GM19025 (cell line): ENCODE results near the gene ANAPC4.
"Not testable (repeated sequence)": the region's sequence is repeated elsewhere in the genome, so short reads cannot be mapped to it uniquely, and the experiment has no call there.

Experiments used
- ATAC-seq: cut with Tn5 transposase; IDR thresholded peaks from one replicate; pipeline ENCODE4 v1.9.1; 2021; ENCODE audit warnings: mild to moderate bottlenecking, low read depth, moderate library complexity; ENCODE audit not compliant: unreplicated experiment

The ANAPC4 gene

DNA sequence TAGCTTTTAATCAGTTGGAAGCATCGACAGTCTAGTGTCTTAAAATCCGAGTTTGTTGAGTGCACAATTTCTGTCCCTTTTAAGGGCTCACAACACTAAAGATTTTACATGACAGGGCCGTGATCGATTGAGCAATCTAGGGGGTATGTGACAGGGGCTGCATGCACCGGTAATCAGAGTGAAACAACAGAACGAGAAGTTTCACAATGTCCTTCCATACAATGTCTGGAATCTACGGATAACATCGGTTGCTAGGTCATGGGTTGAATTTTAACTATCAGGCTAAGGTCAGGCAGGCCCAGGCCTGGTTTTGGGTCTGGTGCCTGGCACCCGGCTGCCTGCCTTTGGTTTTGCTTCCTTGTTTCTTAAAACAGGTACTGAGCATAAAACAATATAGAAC lies 4.5 kb upstream of the ANAPC4 start:
- not testable (repeated sequence) for ATAC-seq

DNA sequence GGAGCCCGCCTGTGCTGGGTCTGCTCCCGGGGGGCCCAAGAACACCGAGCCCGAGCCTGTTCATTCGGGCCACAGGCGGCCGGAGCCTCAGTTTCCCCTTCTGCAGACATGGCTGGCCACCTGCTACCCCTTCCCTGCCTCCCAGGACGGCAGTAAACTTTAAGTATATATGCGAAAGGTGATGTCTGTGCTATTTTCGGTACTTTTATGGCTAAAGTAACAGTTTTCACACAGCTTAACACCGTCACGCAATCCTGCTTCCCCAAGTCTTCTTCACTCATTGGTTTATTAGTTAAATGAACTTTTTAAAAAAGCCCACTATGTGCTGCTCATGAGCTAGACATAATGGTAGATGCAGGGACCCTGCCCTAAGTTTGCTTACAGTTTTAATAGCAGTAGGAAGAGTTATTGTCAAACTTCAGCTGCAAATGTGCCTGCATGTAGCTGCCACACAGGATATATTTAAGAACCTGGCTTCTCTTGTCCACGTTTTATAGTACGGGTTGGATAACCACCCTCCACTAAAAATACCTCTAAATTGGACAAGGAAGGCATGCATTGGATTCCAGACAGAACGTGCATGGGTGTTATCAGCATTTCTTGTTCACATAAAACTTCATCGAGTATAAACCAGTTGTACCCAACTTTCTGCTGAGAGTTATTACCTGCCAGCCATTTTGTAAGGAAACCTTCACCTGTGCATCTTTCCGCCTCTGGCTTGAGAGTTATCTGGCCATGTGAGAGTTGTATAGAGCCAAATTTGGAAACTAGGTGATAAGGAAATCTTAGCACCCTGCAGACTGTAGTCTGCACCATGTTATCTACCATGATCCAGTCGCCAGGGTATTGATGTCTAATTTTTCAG lies 741 bp downstream of the ANAPC4 start:
- ATAC-seq, result no peak

DNA sequence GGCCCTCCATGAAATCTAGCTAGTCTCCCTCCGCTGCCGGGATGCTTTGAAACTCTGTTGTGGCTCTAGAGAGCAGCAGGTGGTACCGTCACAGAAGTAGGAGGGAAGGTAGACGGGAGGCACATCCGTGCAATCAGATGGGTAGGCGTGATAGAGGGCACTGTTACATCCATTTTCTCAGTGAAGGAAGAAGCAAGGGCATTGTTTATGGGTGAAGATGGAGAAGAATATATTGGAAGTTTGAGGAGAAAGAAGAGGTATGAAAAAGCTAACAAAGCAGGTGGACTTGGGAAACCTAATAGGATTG lies 1.3 kb downstream of the ANAPC4 start:
- no peak for ATAC-seq

DNA sequence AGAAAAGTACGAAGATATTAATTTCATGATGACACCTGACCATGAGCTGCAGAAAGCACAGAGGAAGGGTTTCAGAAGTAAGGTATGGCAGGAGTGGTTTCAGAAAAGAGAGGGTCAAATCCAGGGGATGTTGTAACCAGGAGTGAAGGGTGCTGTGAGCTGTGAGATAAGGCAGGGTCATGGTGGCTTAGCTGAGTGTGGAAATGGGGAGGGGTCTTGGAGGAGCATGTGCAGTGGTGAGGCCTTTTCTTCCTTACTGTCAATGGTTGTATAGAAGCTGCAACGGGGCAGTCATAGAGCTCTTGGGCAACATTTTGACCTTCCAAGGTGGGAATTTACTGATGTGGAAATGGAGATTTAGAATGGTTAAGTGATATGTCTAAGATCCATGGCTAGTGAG lies 2.5 kb downstream of the ANAPC4 start:
- no peak for ATAC-seq

DNA sequence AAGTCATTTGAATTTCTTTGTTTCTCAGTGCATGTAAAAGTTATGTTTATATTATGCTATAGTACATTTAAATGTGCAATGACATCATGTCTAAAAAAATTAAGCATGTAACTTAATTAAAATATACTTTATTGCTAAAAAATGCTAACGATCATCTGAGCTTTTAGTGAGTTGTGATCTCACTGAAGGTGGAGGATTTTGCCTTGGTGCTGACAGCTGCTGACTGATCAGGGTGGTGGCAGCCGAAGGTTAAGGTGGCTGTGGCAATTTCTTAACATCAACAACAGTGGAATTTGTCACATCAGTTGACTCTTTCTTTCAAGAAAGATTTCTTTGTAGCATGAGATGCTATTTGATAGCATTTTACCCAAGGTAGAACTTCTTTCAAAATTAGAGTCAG lies 6.6 kb downstream of the ANAPC4 start:
- ATAC-seq, result no peak

DNA sequence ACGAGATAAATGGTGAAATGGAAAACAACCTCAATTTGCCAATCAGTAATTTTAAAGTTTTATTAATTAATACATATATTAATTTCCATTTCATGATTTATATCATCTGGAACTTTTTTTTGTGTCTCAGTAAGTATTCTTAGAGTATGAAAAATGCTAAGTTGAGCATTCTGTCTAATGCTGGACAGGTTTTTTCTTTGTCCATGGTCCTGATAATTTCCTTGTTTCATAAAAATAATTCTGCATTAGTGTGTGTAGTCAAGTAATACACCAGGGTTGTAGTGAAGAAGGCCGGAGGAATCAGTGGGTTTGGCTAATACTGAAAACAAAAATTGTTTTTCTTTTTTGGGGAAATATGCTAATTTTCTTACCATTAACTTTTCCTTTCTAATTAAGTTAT lies 9.9 kb downstream of the ANAPC4 start:
- ATAC-seq, result no peak

DNA sequence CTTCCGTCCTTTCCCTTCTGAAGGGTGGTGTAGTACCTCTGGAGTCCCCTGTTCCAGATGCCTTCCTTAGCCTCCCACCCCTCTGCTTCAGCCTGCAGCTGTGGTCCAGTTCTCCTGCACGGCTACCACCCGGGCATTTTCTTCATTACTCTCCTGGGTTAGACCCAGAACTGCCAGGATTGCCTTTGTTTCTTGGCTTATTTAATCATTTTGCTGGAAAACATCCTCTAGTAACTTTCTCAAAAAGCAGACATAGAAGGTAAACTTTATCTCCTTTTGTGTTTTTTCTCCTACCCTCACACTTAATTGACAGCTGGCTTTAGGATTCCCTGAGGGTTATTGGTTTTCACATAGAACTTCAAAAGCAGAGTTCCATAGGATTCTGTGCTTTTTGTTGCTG lies 20.2 kb downstream of the ANAPC4 start:
- ATAC-seq, result no peak

DNA sequence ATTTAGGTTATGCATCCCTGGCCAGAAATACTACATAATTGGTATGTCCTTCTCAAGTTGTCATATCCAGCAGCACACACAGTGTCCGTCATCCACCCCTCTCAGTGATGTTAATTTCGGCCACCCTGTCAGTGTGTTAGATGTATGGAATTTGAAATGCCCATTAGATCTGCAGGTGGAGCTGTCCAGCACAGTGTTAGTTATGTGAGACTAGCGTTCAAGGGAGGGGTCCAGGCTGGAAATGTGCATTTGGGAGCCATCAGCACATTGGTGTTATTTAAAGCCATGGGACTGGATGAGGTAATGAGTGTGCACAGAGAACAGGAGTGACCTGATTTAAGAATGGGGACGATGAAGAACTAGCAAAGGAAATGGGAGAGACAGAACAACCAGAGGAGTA lies 22.4 kb downstream of the ANAPC4 start:
- ATAC-seq, result no peak

DNA sequence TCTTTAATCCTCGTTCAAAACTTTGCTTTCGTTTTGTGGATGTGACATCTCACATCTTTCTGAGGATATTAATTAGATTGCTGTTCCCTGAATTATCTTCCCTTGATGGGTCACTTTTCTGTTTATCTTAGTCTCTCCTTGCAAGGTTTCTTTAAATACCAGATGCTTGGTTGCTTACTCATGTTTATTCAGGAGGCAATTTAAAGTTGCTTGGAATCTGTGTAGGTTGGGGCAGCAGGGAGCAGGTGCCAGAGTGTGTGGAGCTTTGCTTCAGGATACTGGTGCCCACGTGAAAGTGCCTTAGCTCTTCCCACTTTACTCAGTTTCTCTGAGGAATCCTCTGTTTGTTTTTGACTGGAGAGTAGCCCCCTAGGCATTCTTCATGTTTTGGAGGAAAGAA lies 24.0 kb downstream of the ANAPC4 start:
- ATAC-seq, result no peak

DNA sequence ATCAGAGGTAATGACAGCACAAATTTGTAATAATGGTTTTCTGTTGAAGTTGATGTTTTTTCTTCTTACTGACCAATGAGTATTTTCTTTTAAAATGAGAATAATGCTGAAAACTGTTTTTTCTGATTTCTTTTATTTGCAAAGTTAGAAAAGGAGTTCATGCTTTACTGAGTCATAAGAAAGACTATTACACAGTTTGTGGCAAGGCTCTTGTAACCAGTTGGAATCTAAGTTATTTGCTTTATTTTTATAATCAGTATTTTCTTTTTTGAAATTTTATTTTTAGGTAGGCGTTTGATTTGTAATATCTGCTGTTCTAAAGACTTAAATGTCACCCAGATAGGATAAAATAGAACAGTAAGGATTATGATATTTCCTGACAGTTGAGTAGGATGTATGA lies 25.5 kb downstream of the ANAPC4 start:
- no peak for ATAC-seq

DNA sequence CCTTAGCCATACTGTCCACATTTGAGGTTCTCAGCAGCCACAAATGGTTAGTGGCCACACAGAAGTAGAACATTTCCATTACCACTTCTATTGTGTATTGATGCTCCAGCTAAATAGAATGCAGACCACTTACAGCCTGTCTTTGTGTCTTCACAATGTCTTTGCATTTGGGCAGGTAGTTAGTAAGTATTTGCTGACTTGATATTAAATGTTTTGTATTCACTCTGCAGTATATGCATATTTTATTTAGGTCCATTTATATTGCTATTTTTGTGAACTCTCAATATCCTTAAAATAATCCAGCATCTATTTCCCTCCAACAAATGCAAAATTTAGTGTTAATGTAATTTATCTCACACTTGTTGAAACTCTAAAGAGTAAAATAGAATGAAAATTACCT lies 26.6 kb downstream of the ANAPC4 start:
- no peak for ATAC-seq

DNA sequence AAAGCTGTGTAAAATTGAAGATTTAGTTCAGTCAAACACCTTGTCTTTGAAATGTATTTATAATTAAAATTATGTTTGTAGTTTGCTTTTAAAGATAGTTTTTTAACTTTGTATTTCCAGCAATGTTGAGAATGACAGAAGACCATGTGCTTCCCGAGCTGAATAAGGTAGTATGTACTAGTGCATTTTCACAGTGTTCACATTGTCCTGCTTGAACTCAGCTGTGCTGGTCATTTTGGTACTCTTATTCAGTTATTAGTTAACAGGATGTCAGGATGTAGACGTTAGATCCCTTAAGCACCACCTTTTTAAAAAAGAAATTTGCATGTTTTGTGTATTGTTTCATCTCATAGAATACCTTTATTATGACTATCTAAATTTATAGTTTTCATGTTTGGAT lies 28.4 kb downstream of the ANAPC4 start:
- ATAC-seq, result no peak

DNA sequence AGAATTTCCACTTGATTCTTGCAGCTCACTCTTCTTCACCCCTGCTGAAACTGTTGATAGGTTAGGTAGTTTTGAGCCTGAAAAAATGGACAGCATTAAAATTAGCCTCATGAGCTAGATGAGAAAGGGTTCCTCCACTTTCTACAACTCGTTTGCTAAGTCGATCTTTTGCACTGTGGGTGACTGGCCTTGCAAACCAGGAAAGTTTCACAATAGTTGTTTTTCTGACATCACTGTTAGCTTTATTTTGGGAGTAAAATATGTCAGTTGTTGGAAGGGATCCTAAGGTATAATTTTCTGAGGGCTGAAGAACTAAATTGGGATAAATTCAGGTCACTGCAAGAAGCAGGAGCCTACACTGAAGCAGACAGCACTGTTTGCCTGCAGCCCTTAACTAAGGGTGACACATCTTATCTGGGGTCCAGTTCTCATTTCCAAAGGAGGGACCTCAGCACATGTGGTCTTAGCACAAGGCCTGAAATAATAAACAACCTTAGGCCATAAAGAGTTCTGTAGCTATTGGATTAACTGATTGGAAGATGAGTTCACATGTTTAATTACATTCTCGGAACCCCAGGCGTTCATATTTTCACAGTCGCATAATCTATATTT lies 29.1 kb downstream of the ANAPC4 start:
- no peak for ATAC-seq

DNA sequence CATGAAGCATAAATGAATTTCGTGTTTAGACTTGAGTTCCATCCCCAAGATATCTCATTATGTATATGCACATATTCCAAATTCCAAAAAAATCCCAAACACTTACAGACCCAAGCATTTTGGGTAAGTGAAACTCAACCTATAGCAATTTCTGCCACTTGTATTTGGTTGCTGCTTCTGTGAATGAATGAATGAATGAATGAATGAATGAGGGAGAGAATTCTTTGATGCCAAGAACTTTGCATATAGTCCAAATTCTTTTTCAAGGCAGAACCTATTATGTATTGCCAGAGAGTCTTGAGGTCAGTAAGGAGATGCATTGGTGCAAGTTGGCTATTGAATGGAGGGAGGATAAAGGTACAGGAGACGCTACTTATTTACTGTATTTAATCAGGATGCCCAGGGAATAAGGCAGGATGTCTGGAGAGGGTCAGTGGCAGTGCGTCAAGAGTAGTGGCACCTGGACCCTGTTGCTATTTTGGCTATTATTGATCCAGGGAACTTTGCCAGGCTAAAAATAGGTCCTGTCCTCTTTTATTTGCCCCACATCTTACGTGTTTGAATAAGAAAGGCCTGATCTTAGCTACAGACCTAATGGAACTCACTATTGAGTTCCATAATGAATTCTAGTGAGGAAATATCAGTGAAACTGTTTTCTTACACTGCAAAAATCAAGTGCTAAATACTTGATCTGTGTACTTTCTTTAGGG lies 33.9 kb downstream of the ANAPC4 start:
- no peak for ATAC-seq

DNA sequence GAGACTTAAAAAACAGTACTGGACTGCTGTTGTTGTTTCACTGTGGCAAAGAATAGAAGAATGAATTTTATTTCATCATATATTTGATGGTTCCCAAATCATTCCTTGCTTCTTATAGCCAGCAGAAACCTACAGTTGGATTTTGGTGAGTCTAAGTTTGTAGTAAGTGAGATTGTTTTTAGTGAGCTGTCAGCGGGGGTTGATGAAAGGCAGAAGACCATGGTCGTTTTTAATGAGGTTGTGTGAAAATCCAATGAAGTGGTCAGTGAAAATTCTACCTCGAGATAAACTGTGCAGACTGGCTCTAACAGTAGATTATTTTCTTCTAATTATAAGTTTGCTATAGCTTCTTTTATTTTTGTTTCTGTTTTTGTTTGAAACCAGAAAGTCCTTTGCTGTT lies 36.2 kb downstream of the ANAPC4 start:
- no peak for ATAC-seq

DNA sequence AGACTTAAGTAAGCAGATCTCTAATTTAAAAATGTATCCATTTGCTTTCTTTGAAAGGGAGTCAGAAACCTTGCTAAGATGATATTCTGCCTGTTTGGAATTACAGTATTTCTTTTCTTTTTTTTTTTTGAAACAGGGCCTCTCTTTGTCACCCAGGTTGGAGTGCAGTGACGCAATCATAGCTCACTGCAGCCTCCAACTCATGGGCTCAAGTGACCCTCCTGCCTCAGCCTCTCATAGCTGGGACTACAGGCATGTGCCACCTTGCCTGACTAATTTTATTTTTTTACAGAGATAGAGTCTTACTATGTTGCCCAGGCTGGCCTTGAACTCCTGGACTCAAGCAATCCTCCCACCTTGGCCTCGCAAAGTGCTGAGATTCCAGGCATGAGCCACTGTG lies 40.0 kb downstream of the ANAPC4 start:
- ATAC-seq, result no peak

DNA sequence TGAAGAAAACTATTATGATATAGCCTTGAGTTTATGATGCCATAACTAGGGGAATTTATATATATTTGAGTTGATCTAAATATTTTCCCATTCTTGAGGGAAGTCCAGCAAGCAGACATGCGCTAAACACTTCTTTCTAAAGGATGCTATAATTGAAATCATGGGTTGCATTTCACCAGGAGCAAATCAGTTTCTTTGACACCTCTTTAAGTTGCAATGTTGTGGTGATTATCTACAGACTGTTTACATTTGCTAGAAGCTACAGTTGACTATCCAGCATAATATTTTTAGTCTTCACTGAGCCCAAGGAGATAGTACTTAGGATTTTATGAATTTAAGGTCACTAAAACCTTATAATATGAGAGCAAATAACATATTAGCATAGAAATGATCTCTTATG lies 43.9 kb downstream of the ANAPC4 start:
- no peak for ATAC-seq

DNA sequence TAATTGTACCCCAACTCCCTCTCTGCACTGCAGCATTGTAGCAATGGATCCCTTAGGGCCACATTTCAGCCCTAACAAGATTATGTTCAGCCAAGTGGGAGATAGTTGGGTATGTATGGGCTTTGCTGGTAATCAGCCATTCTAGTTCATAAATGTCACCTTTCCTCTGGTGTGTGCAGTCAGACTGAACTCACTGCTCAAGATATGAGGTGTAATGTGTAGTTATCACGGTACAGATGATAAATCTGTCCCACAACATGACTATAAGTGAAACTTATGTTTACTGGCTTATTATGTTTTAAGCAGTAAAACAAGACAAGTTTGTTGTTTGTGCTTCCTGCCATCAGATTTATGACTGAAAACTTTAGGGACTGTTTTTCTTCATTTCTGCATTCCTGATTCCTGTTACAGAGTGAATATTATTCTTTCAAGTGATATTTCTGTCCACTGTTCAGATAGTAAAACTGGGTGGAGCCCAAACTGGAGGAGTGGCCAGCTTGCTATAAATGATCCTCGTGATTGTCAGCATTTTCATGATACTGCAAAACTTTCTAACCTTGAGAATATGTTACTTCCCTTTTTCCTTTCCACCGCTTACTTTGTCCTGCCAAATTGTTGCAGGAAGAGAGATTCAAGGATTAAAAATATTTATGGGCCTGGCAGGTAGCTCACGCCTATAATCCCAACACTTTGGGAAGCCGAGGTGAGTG lies 44.9 kb downstream of the ANAPC4 start:
- no peak for ATAC-seq

DNA sequence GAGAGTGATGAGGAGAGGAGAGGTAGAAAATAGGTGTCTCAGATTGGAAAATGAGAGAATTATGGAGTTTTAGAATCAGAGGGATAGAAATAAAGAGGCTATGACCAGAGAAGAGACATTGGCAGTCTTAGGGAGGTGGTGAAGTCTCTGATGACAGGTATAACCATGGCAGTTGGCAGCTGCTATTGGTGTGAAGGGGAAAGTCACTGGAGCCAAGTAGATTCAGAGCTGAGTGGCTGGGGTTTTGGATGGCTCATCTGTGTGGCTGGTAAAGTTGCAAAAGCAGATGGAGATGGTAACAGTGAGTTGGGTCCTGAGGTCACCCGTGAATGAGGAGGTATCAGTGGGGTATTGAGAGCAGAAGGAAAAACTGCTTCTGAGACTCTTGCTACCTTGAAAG lies 46.5 kb downstream of the ANAPC4 start:
- ATAC-seq, result no peak

DNA sequence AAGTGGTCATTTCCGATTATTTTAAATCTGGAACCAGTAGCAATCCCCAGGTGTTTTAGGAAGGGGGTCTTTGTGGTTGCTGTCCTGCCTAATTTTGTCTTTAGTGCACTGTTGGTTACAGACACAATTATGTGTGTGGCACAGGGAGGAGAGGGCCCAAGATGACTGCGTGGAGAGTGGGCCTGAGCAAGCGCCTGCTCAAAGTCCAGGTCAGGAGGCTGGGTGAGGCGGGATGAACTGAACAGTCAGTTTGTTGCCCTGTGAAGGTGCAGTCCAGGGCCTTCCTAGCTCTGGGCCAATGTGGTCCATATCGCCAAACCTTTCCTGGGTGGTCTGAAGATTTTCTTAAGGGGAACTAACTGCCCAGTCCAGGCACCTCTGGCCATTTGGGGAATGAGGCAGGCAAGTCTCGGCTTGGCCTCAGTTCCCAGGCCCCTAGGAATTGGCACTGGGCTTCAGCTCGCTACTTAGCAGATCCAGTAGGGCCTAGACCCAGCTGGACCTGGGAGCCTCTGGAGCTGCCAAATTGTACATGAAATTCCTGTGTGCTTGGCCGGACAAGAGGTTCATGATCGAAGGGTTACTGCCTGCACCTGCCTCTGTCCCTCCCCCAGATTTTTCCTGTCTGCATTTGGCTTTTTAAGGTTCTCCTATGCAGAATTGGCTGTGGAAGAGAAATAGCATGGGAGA lies 47.6 kb downstream of the ANAPC4 start:
- ATAC-seq, result no peak

DNA sequence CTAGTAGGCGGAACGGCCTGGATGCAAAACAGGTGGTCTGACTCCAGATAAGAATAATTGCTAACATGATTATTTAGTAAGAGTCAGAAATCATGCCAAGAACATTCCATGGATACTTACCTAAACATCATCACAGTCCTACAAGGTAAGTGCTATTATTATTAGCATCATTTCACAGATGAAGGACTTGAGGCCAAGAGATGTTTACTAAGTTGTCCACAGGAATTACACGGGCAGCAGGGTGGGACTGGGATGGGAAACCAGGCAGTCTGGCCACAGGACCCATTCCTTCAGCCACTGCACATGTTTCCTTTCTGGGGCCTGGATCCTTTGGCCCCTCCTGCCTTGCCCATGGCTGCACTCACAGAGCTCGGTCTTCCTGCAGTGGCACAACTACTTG lies 48.3 kb downstream of the ANAPC4 start:
- ATAC-seq, result no peak
